Tibial nerve (tissue), 4 donors: Measurements from ENCODE around the gene RELB. TPM values are rescaled to one million over a fixed set of nuclear protein-coding genes. Genes with fewer than 3 reads are reported as not detected.
"Not testable (repeated sequence)": the region's sequence is repeated elsewhere in the genome, so short reads cannot be mapped to it uniquely, and the experiment has no call there.

Experiments
- DNase-seq, 2 donors: peaks; one replicate each; pipeline ENCODE4 v3.0.0-alpha.2; 2019; ENCODE audit warnings: low spot score in 2 of 2
- H3K27ac ChIP-seq, 4 donors: fragments of 200-600 bp; sonication (generic) in 3 of 4; one replicate each; pipeline ENCODE4 v1.5.1; 2017 to 2019; ENCODE audit warnings: mild to moderate bottlenecking in 1 of 4
- H3K27me3 ChIP-seq, 2 donors: fragments of 200-600 bp; sonication (generic) in 1 of 2; one replicate each; pipeline versions ENCODE4 v1.5.1 to v1.6.0; 2017 to 2019
- H3K36me3 ChIP-seq, 3 donors: fragments of 200-600 bp; sonication (generic); one replicate each; pipeline ENCODE4 v1.5.1; 2018 to 2019
- H3K4me1 ChIP-seq, 4 donors: fragments of 200-600 bp; sonication (generic) in 3 of 4; one replicate each; pipeline ENCODE4 v1.5.1; 2017 to 2019
- H3K4me3 ChIP-seq, 4 donors: fragments of 200-600 bp; sonication (generic) in 3 of 4; one replicate each; pipeline ENCODE4 v1.5.1; 2017 to 2019; ENCODE audit warnings: mild to moderate bottlenecking in 1 of 4, moderate library complexity in 1 of 4
- H3K9me3 ChIP-seq, 4 donors: fragments of 200-600 bp; sonication (generic) in 3 of 4; one replicate each; pipeline ENCODE4 v1.5.1; 2017 to 2019
- CTCF ChIP-seq, 5 experiments: fragments of 200-600 bp in 3 of 5; fragments of 450-650 bp in 2 of 5; sonication (generic) in 3 of 5; IDR thresholded peaks; one replicate each; pipeline ENCODE4 v1.5.1; 2016 to 2019; ENCODE audit warnings: antibody characterized with exemption in 5 of 5, mild to moderate bottlenecking in 3 of 5, moderate library complexity in 2 of 5
- EP300 ChIP-seq, 2 donors: sonication (generic); formaldehyde crosslinking; IDR thresholded peaks; one replicate each; pipeline ENCODE4 v1.6.1; 2017; ENCODE audit warnings: antibody characterized with exemption in 2 of 2, mild to moderate bottlenecking in 1 of 2
- POLR2A ChIP-seq, 2 donors: fragments of 450-650 bp; IDR thresholded peaks; one replicate each; pipeline ENCODE4 v1.6.1; 2017; ENCODE audit warnings: antibody characterized with exemption in 2 of 2, mild to moderate bottlenecking in 2 of 2, moderate library complexity in 2 of 2
- WGBS, 2 donors: methylation state at CpG; one replicate each; pipeline ENCODE4 v1.1.5; 2018; 5-methylcytosine and 5-hydroxymethylcytosine counted together
- total RNA-seq, 4 donors: library from RNA; depleted of rRNA; stranded (reverse); fragments of >200 nt; gene quantifications; one replicate each; pipeline ENCODE4 v1.1.0, GENCODE V29; 2016

Gene RELB
- total RNA-seq, 4 donors from 2014 or later, result 4.2 to 14.9 (median 9.9) TPM

GRCh38 chr19:44992336-44993163 lies 8.7 kb upstream of the RELB start:
- Histone ChIP-seq H3K27ac (no peak overlapping the region), H3K9me3 (no peaks in the 10 kb centered on the region), H3K4me3 (no peak overlapping the region), H3K27me3 (no peaks in the 10 kb centered on the region), H3K4me1 (no peaks in the 10 kb centered on the region), H3K36me3 (peaks cover 0 to 71% (median 2%) of the 10 kb centered on the region in 3 donors)
- TF ChIP-seq POLR2A (IDR thresholded peaks at IDR 0.05), result no peak
- TF ChIP-seq CTCF (IDR thresholded peaks at IDR 0.05), result no peak
- TF ChIP-seq EP300 (IDR thresholded peaks at IDR 0.05), result no peak
- DNase-seq, result no peak
- WGBS, 2 donors, result 92 to 93% methylated on average over 36 to 41 of the region's 44 CpGs

- H3K4me1 ChIP-seq, result no peaks in the 10 kb centered on the region
- no peaks in the 10 kb centered on the region for H3K9me3 ChIP-seq
- peaks cover 0 to 61% (median 0%) of the 10 kb centered on the region in 3 donors for H3K36me3 ChIP-seq
- H3K27ac ChIP-seq, result no peak overlapping the region
- H3K4me3 ChIP-seq, result no peak overlapping the region
- H3K27me3 ChIP-seq, result no peaks in the 10 kb centered on the region
- WGBS, 2 donors, result 75 to 85% methylated on average over 6 of the region's 6 CpGs
- DNase-seq, result no peak
- TF ChIP-seq EP300 (IDR thresholded peaks at IDR 0.05), result no peak
- no peak for TF ChIP-seq CTCF (IDR thresholded peaks at IDR 0.05)
- TF ChIP-seq POLR2A (IDR thresholded peaks at IDR 0.05), result no peak
Observed at GRCh38 chr19:44993526-44993925, 7.7 kb upstream of the RELB start.

- DNase-seq, result no peak
- TF ChIP-seq CTCF (IDR thresholded peaks at IDR 0.05) (no peak), POLR2A (IDR thresholded peaks at IDR 0.05) (no peak), EP300 (IDR thresholded peaks at IDR 0.05) (no peak)
- WGBS, 2 donors, result 80 to 83% methylated on average over 9 of the region's 12 CpGs
Observed at GRCh38 chr19:44993926-44994537, 7.2 kb upstream of the RELB start.

GRCh38 chr19:44998025-44998424 lies 3.2 kb upstream of the RELB start:
- H3K4me3 ChIP-seq, result no peak overlapping the region
- H3K27ac ChIP-seq, result no peak overlapping the region
- no peak for DNase-seq
- 85 to 89% methylated on average over 4 of the region's 4 CpGs for WGBS, 2 donors
- no peak for TF ChIP-seq POLR2A (IDR thresholded peaks at IDR 0.05)
- no peak for TF ChIP-seq CTCF (IDR thresholded peaks at IDR 0.05)
- TF ChIP-seq EP300 (IDR thresholded peaks at IDR 0.05), result no peak
- no peaks in the 10 kb centered on the region for H3K9me3 ChIP-seq
- peaks cover 0 to 16% (median 0%) of the 10 kb centered on the region in 3 donors for H3K36me3 ChIP-seq
- peaks cover 0 to 15% (median 7%) of the 10 kb centered on the region in 4 donors for H3K4me1 ChIP-seq
- no peaks in the 10 kb centered on the region for H3K27me3 ChIP-seq

More at GRCh38 chr19:44993926-44994537, 7.2 kb upstream of the RELB start:
- H3K9me3 ChIP-seq, result no peaks in the 10 kb centered on the region
- no peak overlapping the region for H3K27ac ChIP-seq
- no peaks in the 10 kb centered on the region for H3K27me3 ChIP-seq
- H3K4me3 ChIP-seq, result no peak overlapping the region
- H3K4me1 ChIP-seq, result no peaks in the 10 kb centered on the region
- peaks cover 0 to 56% (median 0%) of the 10 kb centered on the region in 3 donors for H3K36me3 ChIP-seq

- H3K9me3 ChIP-seq, H3K4me3 ChIP-seq, H3K36me3 ChIP-seq, H3K27ac ChIP-seq, DNase-seq, H3K27me3 ChIP-seq: not testable (repeated sequence)
- 68 to 75% methylated on average over 12 of the region's 12 CpGs for WGBS, 2 donors
- peaks cover 0 to 15% (median 7%) of the 10 kb centered on the region in 4 donors for H3K4me1 ChIP-seq
Observed at GRCh38 chr19:44999131-44999925, 1.9 kb upstream of the RELB start.

- 68 to 71% methylated on average over 19 of the region's 19 CpGs for WGBS, 2 donors
- H3K27me3 ChIP-seq, DNase-seq, H3K9me3 ChIP-seq: not testable (repeated sequence)
- peaks cover 0 to 16% (median 0%) of the 10 kb centered on the region in 3 donors for H3K36me3 ChIP-seq
- H3K4me1 ChIP-seq, result peaks cover 0 to 15% (median 7%) of the 10 kb centered on the region in 4 donors
- peak overlapping the region in 2 of 4 donors; percentile 92 to 94 for H3K4me3 ChIP-seq
- H3K27ac ChIP-seq, result peak overlapping the region; percentile 37 to 99 (median 74)
Observed at GRCh38 chr19:45000665-45001064, 599 bp upstream of the RELB start.
